ENCODE data around the gene SEMA4D.

Gene SEMA4D

DNA sequence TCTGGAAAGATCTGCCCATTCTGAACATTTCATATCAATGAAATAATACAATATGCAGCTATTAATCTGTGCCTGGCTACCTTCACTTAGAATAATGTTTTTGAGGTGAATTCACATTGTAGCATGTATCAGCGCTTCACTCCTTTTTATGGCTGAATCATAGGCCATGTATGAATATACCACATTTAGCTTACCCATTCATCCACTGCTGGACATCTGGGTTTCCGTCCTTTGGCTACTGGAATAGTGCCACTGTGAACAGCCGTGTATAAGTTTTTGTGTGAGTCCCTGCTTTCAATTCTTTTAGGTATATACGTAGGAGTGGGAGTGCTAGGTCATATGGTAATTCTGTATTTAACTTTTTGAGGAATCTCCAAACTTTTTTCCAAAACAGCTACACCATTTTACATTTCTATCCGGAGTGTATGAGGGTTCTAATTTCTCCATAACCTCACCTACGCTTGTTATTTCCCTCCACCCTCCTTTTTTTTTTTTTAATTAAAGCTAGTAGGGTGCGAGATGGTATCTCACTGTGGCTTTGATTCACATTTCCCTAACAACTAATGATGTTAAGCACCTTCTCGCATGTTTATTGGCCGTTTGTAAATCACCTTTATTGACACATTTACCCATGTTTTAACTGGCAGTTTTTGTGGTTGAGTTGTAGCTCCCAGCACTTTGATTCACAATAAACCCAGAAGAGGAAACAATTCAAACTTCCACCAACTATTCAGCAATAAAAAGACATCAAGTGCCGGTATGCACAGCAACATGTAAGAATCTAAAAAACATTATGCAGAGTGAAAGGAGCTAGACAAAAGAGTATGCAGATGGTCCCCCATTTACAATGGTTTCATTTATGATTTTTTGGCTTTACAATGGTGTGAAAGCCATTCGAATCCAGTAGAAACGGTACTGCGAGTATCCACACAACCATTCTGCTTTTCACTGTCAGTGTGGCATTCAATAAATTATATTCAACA, 8.1 kb downstream of the SEMA4D start:
- TF ChIP-seq ZFX (IDR thresholded peaks at IDR 0.05; ENCODE audit: borderline replicate concordance): no peak
- TF ChIP-seq, protein P1, sequence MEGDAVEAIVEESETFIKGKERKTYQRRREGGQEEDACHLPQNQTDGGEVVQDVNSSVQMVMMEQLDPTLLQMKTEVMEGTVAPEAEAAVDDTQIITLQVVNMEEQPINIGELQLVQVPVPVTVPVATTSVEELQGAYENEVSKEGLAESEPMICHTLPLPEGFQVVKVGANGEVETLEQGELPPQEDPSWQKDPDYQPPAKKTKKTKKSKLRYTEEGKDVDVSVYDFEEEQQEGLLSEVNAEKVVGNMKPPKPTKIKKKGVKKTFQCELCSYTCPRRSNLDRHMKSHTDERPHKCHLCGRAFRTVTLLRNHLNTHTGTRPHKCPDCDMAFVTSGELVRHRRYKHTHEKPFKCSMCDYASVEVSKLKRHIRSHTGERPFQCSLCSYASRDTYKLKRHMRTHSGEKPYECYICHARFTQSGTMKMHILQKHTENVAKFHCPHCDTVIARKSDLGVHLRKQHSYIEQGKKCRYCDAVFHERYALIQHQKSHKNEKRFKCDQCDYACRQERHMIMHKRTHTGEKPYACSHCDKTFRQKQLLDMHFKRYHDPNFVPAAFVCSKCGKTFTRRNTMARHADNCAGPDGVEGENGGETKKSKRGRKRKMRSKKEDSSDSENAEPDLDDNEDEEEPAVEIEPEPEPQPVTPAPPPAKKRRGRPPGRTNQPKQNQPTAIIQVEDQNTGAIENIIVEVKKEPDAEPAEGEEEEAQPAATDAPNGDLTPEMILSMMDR (IDR thresholded peaks at IDR 0.05): no peak
- no peak overlapping the region for H3K27ac ChIP-seq

DNA sequence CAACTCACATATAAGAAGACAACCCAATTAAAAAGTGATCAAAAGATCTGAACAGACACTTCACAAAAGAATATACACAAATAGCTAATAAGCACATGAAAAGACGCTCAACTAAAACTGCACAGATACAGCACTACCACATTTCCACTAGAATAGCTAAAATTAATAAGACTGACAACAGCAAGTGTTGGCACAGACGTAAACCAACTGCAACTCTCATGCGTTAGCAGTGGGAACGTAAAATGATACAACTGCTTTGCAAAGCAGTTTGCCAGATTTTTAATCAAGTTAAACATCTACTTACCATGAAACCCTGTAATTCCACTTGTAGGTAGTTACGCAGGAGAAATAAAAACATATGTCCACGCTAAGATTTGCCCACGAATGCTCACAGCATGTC, 9.0 kb downstream of the SEMA4D start:
- H3K27ac ChIP-seq: no peak overlapping the region
- TF ChIP-seq, protein P1 (IDR thresholded peaks at IDR 0.05): no peak
- no peak for TF ChIP-seq ZFX (IDR thresholded peaks at IDR 0.05; ENCODE audit: borderline replicate concordance)

DNA sequence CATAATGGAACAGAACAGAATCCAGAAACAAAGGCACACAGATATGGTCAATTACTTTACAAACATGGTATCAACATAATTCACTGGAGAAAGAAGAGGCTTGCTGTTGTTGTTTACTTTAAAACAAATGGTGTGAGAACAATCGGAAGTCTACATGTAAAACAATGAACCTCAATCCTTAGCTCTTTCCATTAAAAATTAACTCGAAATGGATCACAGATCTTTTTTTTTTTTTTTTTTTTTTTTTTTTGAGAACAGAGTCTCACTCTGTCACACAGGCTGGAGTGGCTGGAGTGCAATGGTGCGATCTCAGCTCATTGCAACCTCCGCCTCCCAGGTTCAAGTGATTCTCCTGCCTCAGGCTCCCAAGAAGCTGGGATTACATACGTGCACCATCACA, 9.8 kb downstream of the SEMA4D start:
- no peak overlapping the region for H3K27ac ChIP-seq
- TF ChIP-seq, protein P1 (IDR thresholded peaks at IDR 0.05): no peak
- no peak for TF ChIP-seq ZFX (IDR thresholded peaks at IDR 0.05; ENCODE audit: borderline replicate concordance)

DNA sequence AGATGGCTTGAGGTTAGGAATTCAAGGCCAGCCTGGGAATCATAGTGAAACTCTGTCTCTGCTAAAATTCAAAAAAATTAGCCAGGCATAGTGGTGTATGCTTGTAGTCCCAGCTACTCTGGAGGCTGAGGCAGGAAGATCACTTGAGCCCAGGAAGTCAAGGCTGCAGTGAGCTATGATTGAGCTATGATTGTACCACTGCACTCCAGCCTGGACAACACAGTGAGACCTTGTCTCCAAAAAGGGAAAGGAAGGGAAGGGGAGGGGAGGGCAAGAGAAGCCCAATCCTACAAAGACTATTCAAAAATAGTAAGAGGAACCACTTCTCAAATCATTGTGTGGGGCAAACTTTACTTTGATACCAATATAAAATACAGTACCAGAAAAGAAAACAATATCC, 11.2 kb downstream of the SEMA4D start:
- TF ChIP-seq, protein P1 (IDR thresholded peaks at IDR 0.05): no peak
- no peak for TF ChIP-seq ZFX (IDR thresholded peaks at IDR 0.05; ENCODE audit: borderline replicate concordance)
- H3K27ac ChIP-seq: no peak overlapping the region

DNA sequence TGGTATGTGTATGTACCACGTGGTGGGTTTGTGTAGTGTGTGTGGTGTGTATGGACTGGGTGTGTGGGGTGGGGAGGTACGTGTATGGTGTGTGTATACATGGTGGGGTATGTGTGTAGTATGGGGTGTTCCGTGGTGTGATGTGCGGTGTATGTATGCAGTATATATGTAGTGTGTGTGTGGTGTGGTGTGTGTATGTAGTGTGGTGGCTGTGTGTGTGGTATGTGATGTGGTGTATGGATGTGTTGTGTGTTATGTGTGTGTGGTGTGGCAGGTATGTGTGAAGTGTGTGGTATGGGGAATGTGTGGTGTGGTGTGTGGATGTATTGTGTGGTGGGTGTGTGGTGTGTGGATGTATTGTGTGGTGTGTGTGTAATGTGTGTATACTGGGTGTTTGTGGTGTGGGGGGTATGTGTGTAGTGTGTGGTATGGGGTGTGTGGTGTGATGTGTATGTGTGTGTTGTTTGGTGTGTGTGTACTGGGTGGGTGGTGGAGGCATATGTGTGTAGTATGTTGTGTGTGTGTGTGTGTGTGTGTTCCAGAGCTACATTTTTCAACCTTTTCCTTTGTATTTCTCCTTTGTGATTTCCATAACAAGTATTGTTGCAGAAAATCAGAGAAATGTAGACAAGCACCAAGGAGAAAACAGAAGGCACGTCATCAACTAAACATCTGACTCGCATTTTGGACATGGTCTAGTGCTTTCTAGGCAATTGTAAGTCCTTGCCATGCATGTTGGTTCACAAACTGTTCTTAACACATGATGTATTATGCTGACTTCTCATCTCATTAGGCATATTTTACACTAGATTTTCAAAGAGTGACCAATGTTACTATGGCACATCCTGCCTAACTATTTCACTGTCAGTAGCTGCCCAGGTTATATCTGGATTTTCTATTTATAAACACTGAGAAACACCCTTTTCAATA, 13.2 kb downstream of the SEMA4D start:
- TF ChIP-seq ZFX (IDR thresholded peaks at IDR 0.05; ENCODE audit: borderline replicate concordance): no peak
- TF ChIP-seq, protein P1 (IDR thresholded peaks at IDR 0.05): no peak
- no peak overlapping the region for H3K27ac ChIP-seq

DNA sequence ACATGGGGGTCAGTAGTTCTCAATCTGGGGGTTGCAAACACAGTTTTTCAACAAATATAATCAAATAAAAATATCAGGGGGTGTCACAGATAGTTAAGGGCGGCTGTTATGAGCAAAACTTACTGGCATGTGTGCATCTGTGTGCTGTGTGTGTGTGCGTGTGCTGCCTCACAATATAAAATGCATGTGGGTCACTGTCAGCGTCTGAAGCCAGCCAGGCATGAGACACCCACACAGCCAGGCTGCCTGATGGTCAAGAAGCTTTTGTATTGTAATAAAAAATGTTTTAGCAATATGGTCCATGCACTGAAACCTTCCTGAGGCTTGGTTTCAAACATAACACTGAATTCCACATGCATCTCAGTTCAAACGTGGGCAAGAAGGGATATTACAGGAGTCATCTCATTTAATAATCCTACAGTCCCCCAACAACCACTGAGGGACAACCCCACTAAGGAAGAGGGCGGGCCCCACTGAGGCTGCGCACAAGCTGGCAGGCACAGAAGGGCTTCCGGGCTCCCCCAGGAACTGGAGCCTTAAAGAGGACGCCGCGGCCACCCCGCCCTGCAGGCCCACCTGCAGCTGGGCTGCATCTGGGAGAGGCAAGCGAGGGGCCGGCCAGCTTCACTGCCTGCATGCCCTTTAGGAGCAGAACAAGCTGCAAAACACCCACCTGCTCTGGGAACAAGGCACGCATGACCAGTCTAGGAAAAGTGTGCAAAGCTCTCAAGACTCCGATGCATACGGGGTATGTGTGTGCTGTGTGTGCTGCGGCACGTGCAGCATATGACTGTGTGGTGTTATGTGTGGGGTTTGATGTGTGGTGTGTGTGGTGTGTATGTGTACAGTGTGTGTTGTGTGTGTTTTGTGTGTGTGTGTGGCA, 14.1 kb downstream of the SEMA4D start:
- no peak overlapping the region for H3K27ac ChIP-seq
- TF ChIP-seq ZFX (IDR thresholded peaks at IDR 0.05; ENCODE audit: borderline replicate concordance): no peak
- TF ChIP-seq, protein P1 (IDR thresholded peaks at IDR 0.05): no peak
